ENCODE data around the gene GMCL1.

- TF ChIP-seq CTCF (IDR thresholded peaks at IDR 0.05) (no peak), NFE2L1 (CRISPR knock-in tag; IDR thresholded peaks at IDR 0.05) (no peak), ELF4 (CRISPR knock-in tag; IDR thresholded peaks at IDR 0.05; ENCODE audit: low read depth) (no peak), E2F1 (CRISPR knock-in tag; IDR thresholded peaks at IDR 0.05) (no peak), MXD4 (CRISPR knock-in tag; IDR thresholded peaks at IDR 0.05; ENCODE audit: borderline replicate concordance) (no peak), CBFB (CRISPR knock-in tag; IDR thresholded peaks at IDR 0.05; ENCODE audit: low read depth) (no peak), JUN (CRISPR knock-in tag; IDR thresholded peaks at IDR 0.05) (no peak)
Measured at GRCh38 chr2:69858261-69858660, 28.8 kb downstream of the GMCL1 start.
